ENCODE results near the gene KIF6.
"Not testable (repeated sequence)": the region's sequence is repeated elsewhere in the genome, so short reads cannot be mapped to it uniquely, and the experiment has no call there.

Gene KIF6

GRCh38 chr6:39684790-39685488 is 40.3 kb downstream of the KIF6 start:
- DNase-seq: no peak
- TF ChIP-seq CTCF (IDR thresholded peaks at IDR 0.05; ENCODE audit: low read depth, low read length): no peak
- Histone ChIP-seq H3K9me3 (ENCODE audit: severe bottlenecking) (no peaks in the 10 kb centered on the region), H3K27me3 (ENCODE audit: insufficient read depth, low read depth, severe bottlenecking) (no peaks in the 10 kb centered on the region), H3K4me3 (ENCODE audit: low read depth, low read length) (no peak overlapping the region), H3K36me3 (no peaks in the 10 kb centered on the region), H3K27ac (no peak overlapping the region)

GRCh38 chr6:39681674-39682121 is 43.5 kb downstream of the KIF6 start:
- DNase-seq: no peak
- Histone ChIP-seq H3K27ac (no peak overlapping the region), H3K9me3 (ENCODE audit: severe bottlenecking) (no peaks in the 10 kb centered on the region), H3K4me3 (ENCODE audit: low read depth, low read length) (no peak overlapping the region), H3K27me3 (ENCODE audit: insufficient read depth, low read depth, severe bottlenecking) (no peaks in the 10 kb centered on the region), H3K36me3 (no peaks in the 10 kb centered on the region)
- TF ChIP-seq CTCF (IDR thresholded peaks at IDR 0.05; ENCODE audit: low read depth, low read length): no peak

GRCh38 chr6:39678914-39679313 is 46.3 kb downstream of the KIF6 start:
- no peak overlapping the region for H3K27ac ChIP-seq

GRCh38 chr6:39677318-39677717 is 47.9 kb downstream of the KIF6 start:
- not testable (repeated sequence) for H3K27ac ChIP-seq; H3K36me3 ChIP-seq; DNase-seq; H3K27me3 ChIP-seq (ENCODE audit: insufficient read depth, low read depth, severe bottlenecking); H3K9me3 ChIP-seq (ENCODE audit: severe bottlenecking); H3K4me3 ChIP-seq (ENCODE audit: low read depth, low read length)

More at GRCh38 chr6:39678914-39679313, 46.3 kb downstream of the KIF6 start:
- H3K4me3 ChIP-seq (ENCODE audit: low read depth, low read length): no peak overlapping the region
- TF ChIP-seq CTCF (IDR thresholded peaks at IDR 0.05; ENCODE audit: low read depth, low read length): no peak
- H3K27me3 ChIP-seq (ENCODE audit: insufficient read depth, low read depth, severe bottlenecking): no peaks in the 10 kb centered on the region
- H3K36me3 ChIP-seq: no peaks in the 10 kb centered on the region
- no peak for DNase-seq
- H3K9me3 ChIP-seq (ENCODE audit: severe bottlenecking): no peaks in the 10 kb centered on the region

- TF ChIP-seq CTCF (IDR thresholded peaks at IDR 0.05; ENCODE audit: low read depth, low read length): no peak
- no peak for DNase-seq
- no peaks in the 10 kb centered on the region for H3K27me3 ChIP-seq (ENCODE audit: insufficient read depth, low read depth, severe bottlenecking)
Measured at GRCh38 chr6:39670519-39670918, 54.7 kb downstream of the KIF6 start.

GRCh38 chr6:39669973-39670342 is 55.2 kb downstream of the KIF6 start:
- H3K27ac ChIP-seq: no peak overlapping the region
- no peaks in the 10 kb centered on the region for H3K36me3 ChIP-seq
- no peak for DNase-seq
- no peak for TF ChIP-seq CTCF (IDR thresholded peaks at IDR 0.05; ENCODE audit: low read depth, low read length)
- H3K4me3 ChIP-seq (ENCODE audit: low read depth, low read length): no peak overlapping the region
- H3K9me3 ChIP-seq (ENCODE audit: severe bottlenecking): peaks cover 4% of the 10 kb centered on the region
- no peaks in the 10 kb centered on the region for H3K27me3 ChIP-seq (ENCODE audit: insufficient read depth, low read depth, severe bottlenecking)

More at GRCh38 chr6:39670519-39670918, 54.7 kb downstream of the KIF6 start:
- Histone ChIP-seq H3K4me3 (ENCODE audit: low read depth, low read length) (no peak overlapping the region), H3K36me3 (no peaks in the 10 kb centered on the region), H3K9me3 (ENCODE audit: severe bottlenecking) (peaks cover 4% of the 10 kb centered on the region), H3K27ac (no peak overlapping the region)
